Measurements from ENCODE around the gene PGGHG. TPM values are rescaled to one million over a fixed set of nuclear protein-coding genes. Genes with fewer than 3 reads are reported as not detected.
"Not testable (repeated sequence)": the region's sequence is repeated elsewhere in the genome, so short reads cannot be mapped to it uniquely, and the experiment has no call there.

The PGGHG gene
- total RNA-seq, 4 donors from 2014 or later: 13.3 to 23.7 (median 18.8) TPM

DNA sequence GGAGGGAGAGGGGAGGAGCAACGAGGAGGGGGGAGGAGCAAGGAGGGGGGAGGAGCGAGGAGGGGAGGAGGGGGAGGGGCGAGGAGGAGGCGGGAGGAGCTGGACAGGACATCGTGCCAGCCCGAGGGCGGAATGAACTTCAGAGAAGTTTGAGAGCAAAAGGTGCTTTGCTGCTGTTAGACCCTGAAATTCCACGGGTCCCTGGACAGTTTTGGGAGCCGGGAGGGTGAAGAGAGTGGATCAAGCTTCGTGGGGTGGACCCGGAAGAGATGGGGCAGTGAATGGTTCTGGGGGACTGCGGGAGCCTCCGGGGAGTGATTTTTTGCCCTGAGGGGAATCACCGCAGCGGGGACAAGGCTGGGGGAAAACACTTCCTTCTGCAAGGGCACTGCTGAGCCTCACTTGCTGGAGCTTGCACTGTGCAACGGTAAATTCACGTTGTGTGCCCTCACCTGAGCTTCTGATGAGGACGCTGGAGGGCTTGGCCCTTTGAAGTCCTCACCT is 21.4 kb upstream of the PGGHG start:
- no peaks in the 10 kb centered on the region for H3K36me3 ChIP-seq

DNA sequence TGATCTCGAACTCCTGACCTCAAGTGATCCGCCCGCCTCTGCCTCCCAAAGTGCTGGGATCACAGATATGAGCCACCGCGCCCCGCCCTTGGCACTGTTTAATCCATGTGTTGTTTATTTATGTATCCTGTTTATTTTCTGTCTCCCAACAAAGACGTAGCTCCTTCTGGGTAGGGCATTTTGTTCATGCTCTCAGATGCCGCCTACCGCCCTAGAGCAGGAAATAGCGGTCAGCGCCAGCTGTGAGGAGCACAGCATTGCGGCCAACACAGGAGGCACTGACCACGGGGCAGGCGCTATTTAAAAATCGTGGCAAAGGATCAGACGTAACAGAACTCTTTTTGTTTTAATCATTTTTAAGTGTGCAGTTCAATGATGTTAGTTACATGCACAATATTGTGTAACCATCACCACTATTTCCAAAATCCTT is 20.2 kb upstream of the PGGHG start:
- H3K27me3 ChIP-seq: peaks cover 0 to 33% (median 0%) of the 10 kb centered on the region in 4 donors
- intact Hi-C loops (cut with DNase I); DNase-seq (ENCODE audit: extremely low spot score); H3K36me3 ChIP-seq; H3K9me3 ChIP-seq: not testable (repeated sequence)
- H3K27ac ChIP-seq (replicated peaks in 1 of 4): peak overlapping the region; percentile 64 to 70 (median 66)
- 55% methylated on average over 16 of the region's 16 CpGs for WGBS
- TF ChIP-seq, protein P1, sequence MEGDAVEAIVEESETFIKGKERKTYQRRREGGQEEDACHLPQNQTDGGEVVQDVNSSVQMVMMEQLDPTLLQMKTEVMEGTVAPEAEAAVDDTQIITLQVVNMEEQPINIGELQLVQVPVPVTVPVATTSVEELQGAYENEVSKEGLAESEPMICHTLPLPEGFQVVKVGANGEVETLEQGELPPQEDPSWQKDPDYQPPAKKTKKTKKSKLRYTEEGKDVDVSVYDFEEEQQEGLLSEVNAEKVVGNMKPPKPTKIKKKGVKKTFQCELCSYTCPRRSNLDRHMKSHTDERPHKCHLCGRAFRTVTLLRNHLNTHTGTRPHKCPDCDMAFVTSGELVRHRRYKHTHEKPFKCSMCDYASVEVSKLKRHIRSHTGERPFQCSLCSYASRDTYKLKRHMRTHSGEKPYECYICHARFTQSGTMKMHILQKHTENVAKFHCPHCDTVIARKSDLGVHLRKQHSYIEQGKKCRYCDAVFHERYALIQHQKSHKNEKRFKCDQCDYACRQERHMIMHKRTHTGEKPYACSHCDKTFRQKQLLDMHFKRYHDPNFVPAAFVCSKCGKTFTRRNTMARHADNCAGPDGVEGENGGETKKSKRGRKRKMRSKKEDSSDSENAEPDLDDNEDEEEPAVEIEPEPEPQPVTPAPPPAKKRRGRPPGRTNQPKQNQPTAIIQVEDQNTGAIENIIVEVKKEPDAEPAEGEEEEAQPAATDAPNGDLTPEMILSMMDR (IDR thresholded peaks at IDR 0.05): peak in 1 of 3 experiments; percentile 14
- TF ChIP-seq POLR2AphosphoS5 (IDR thresholded peaks at IDR 0.05): peak in 1 of 2 donors; percentile 5
- H3K4me1 ChIP-seq: peaks cover 0 to 10% (median 8%) of the 10 kb centered on the region in 4 donors
- peak overlapping the region in 3 of 4 donors; percentile 23 to 52 (median 36) for H3K4me3 ChIP-seq

More for the DNA sequence above, 21.4 kb upstream of the PGGHG start:
- WGBS: 46% methylated on average over 15 of the region's 18 CpGs
- intact Hi-C loops (cut with DNase I): no loop called here
- Histone ChIP-seq H3K27ac (replicated peaks in 1 of 4) (peak overlapping the region; percentile 64 to 70 (median 66)), H3K27me3 (peaks cover 0 to 30% (median 0%) of the 10 kb centered on the region in 4 donors), H3K4me3 (peak overlapping the region; percentile 23 to 52 (median 36)), H3K9me3 (peaks cover 0 to 4% (median 0%) of the 10 kb centered on the region in 4 donors), H3K4me1 (peaks cover 0 to 10% (median 8%) of the 10 kb centered on the region in 4 donors)
- TF ChIP-seq EP300 (IDR thresholded peaks at IDR 0.05): no peak
- peak in 1 of 2 donors; percentile 18 for TF ChIP-seq POLR2AphosphoS5 (IDR thresholded peaks at IDR 0.05)
- no peak for DNase-seq (ENCODE audit: extremely low spot score)

- Histone ChIP-seq H3K27me3 (peaks cover 0 to 33% (median 0%) of the 10 kb centered on the region in 4 donors), H3K9me3 (peaks cover 0 to 4% (median 0%) of the 10 kb centered on the region in 4 donors), H3K4me3 (peak overlapping the region in 3 of 4 donors; percentile 23 to 52 (median 36)), H3K4me1 (peaks cover 0 to 10% (median 8%) of the 10 kb centered on the region in 4 donors), H3K36me3 (no peaks in the 10 kb centered on the region), H3K27ac (replicated peaks in 1 of 4) (peak overlapping the region in 3 of 4 donors; percentile 65 to 70 (median 66))
- WGBS: 50% methylated on average over 21 of the region's 21 CpGs
- DNase-seq (ENCODE audit: extremely low spot score): no peak
- TF ChIP-seq, protein P1 (IDR thresholded peaks at IDR 0.05): no peak
- TF ChIP-seq POLR2AphosphoS5 (IDR thresholded peaks at IDR 0.05): peak in 1 of 2 donors; percentile 17
- peak; percentile 37 for TF ChIP-seq EP300 (IDR thresholded peaks at IDR 0.05)
- no peak for TF ChIP-seq POLR2A (IDR thresholded peaks at IDR 0.05; ENCODE audit: low read depth)
- intact Hi-C loops (cut with DNase I): no loop called here
Observed at GRCh38 chr11:269146-269890, 19.6 kb upstream of the PGGHG start.

- Histone ChIP-seq H3K36me3 (no peaks in the 10 kb centered on the region), H3K4me3 (no peak overlapping the region), H3K9me3 (peaks cover 0 to 4% (median 0%) of the 10 kb centered on the region in 4 donors), H3K27ac (replicated peaks in 1 of 4) (peak overlapping the region in 3 of 4 donors; percentile 26 to 39 (median 34)), H3K4me1 (peaks cover 0 to 10% (median 8%) of the 10 kb centered on the region in 4 donors), H3K27me3 (peaks cover 0 to 33% (median 0%) of the 10 kb centered on the region in 4 donors)
- WGBS: 78% methylated on average over 17 of the region's 18 CpGs
- TF ChIP-seq POLR2AphosphoS5 (IDR thresholded peaks at IDR 0.05): no peak
- TF ChIP-seq, protein P1 (IDR thresholded peaks at IDR 0.05): no peak
- TF ChIP-seq EP300 (IDR thresholded peaks at IDR 0.05): no peak
- intact Hi-C loops (cut with DNase I): no loop called here
- no peak for DNase-seq (ENCODE audit: extremely low spot score)
Observed at GRCh38 chr11:270451-271318, 18.2 kb upstream of the PGGHG start.

Data from esophagus muscularis mucosa (tissue), 4 donors.